ENCODE measurements around the gene PTPMT1.

Gene PTPMT1

GRCh38 chr11:47616726-47617416 lies 51.5 kb downstream of the PTPMT1 start:
- peak; percentile 77 for DNase-seq

GRCh38 chr11:47617417-47617809 lies 52.0 kb downstream of the PTPMT1 start:
- peak; percentile 78 for DNase-seq

- no peak for DNase-seq
Observed at GRCh38 chr11:47620836-47621378, 55.5 kb downstream of the PTPMT1 start.

All from HCEC 1CT (cell line).